WI38 (cell line): Measurements from ENCODE around the gene PMM1.

Source experiments
- H3K4me3 ChIP-seq: 2 replicates; pipeline ENCODE4 v1.5.1; 2011; ENCODE audit warnings: low read depth, mild to moderate bottlenecking, control low read depth, low read length
- CTCF ChIP-seq: IDR thresholded peaks from 2 replicates; pipeline ENCODE4 v1.5.1; 2012; ENCODE audit warnings: low read depth, mild to moderate bottlenecking, control low read depth, low read length

PMM1 gene

GRCh38 chr22:41587347-41587723, 2.3 kb downstream of the PMM1 start:
- H3K4me3 ChIP-seq = no peak overlapping the region

GRCh38 chr22:41585898-41586297, 3.7 kb downstream of the PMM1 start:
- no peak for TF ChIP-seq CTCF
- no peak overlapping the region for H3K4me3 ChIP-seq

More at GRCh38 chr22:41587347-41587723, 2.3 kb downstream of the PMM1 start:
- no peak for TF ChIP-seq CTCF

GRCh38 chr22:41584881-41585280, 4.8 kb downstream of the PMM1 start:
- H3K4me3 ChIP-seq = no peak overlapping the region
- TF ChIP-seq CTCF = no peak

GRCh38 chr22:41582694-41583093, 6.9 kb downstream of the PMM1 start:
- TF ChIP-seq CTCF = no peak
- H3K4me3 ChIP-seq = no peak overlapping the region

- TF ChIP-seq CTCF = no peak
- H3K4me3 ChIP-seq = no peak overlapping the region
Observed at GRCh38 chr22:41579997-41580355, 9.7 kb downstream of the PMM1 start.

- no peak overlapping the region for H3K4me3 ChIP-seq
- TF ChIP-seq CTCF = no peak
Observed at GRCh38 chr22:41579297-41579996, 10.2 kb downstream of the PMM1 start.

GRCh38 chr22:41578818-41579217, 10.8 kb downstream of the PMM1 start:
- H3K4me3 ChIP-seq = no peak overlapping the region
- TF ChIP-seq CTCF = no peak
